ENCODE results near the gene NUP85.

DNA sequence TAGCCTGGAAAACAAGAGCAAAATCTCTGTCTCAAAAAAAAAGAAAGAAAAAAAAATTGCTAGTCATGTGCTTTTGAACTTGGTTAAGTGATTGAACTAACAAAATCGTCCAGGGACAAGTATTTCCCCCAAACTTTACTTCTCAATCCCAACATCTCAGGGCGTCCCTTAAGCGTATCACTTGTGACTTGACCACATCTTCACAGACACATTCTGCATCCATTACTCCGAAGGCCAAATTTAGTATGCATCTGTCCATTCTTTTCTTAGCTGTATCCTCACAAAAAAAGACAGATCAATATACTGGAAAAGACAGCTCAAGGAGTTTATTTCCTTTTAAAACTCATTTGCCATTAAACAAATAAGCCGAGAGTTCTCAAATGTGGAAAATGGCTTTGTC is 45.3 kb upstream of the NUP85 start:
- TF ChIP-seq POLR2AphosphoS5 (IDR thresholded peaks at IDR 0.05): no peak
- no peak for TF ChIP-seq CTCF (IDR thresholded peaks at IDR 0.05)
